ENCODE measurements around the gene ZNF705A.
"Not testable (repeated sequence)": the region's sequence is repeated elsewhere in the genome, so short reads cannot be mapped to it uniquely, and the experiment has no call there.

- TF ChIP-seq CTCF (IDR thresholded peaks at IDR 0.05) = peak in 1 of 3 donors; percentile 55
- not testable (repeated sequence) for TF ChIP-seq POLR2AphosphoS5, POLR2A (IDR thresholded peaks at IDR 0.05)
Observed at GRCh38 chr12:8179989-8180585, 23.3 kb downstream of the ZNF705A start.
